H1 (cell line): ENCODE measurements around the gene KCNH6. TPM values are rescaled to one million over a fixed set of nuclear protein-coding genes. Genes with fewer than 3 reads are reported as not detected.

Source experiments
- BACH1 ChIP-seq: IDR thresholded peaks from 2 replicates; pipeline ENCODE4 v1.6.1; 2012; ENCODE audit warnings: low read length, improper control_type of control experiment
- EP300 ChIP-seq, 2 experiments: IDR thresholded peaks; 1 replicate in 1 of 2; 2 replicates in 1 of 2; pipeline ENCODE4 v1.6.1; 2011 to 2012; ENCODE audit warnings: low read depth in 2 of 2, low read length in 2 of 2, mild to moderate bottlenecking in 2 of 2, borderline replicate concordance in 1 of 2, inconsistent platforms in 1 of 2, moderate library complexity in 1 of 2
- SP2 ChIP-seq: IDR thresholded peaks from 2 replicates; pipeline ENCODE4 v1.6.1; 2012; ENCODE audit warnings: mild to moderate bottlenecking, low read length, inconsistent platforms
- TAF1 ChIP-seq: IDR thresholded peaks from 2 replicates; pipeline ENCODE4 v1.6.1; 2011; ENCODE audit warnings: mild to moderate bottlenecking, low read depth, low read length
- TAF7 ChIP-seq: optimal IDR thresholded peaks from 2 replicates; pipeline ENCODE3; 2011; ENCODE audit warnings: low read depth, mild to moderate bottlenecking, inconsistent platforms, low read length, moderate library complexity, borderline replicate concordance
- ZNF274 ChIP-seq: IDR thresholded peaks from 2 replicates; pipeline ENCODE4 v1.7.0; 2012; ENCODE audit warnings: low read length, borderline replicate concordance; ENCODE audit errors: extremely low read depth
- polyA plus RNA-seq, 7 experiments: library from polyadenylated mRNA; depleted of rRNA in 3 of 7; stranded (reverse) in 5 of 7; unstranded in 2 of 7; fragments of >200 nt in 5 of 7; fragments of 200-250 nt in 2 of 7; gene quantifications; 1 replicate in 5 of 7; 2 replicates in 1 of 7; 4 replicates in 1 of 7; pipeline versions ENCODE4 v1.2.1 to v1.2.3, GENCODE V29; 2011 to 2013; ENCODE audit warnings: missing spikeins in 2 of 7, mixed read lengths in 2 of 7
- total RNA-seq: library from RNA; stranded (reverse); fragmentation: NEBNext Ultra II Directional; extraction: Animal tissue kit (Norgen Biotek cat#: 25700); gene quantifications from 2 replicates; pipeline ENCODE4 v1.2.1, GENCODE V29; 2021

KCNH6 gene
- total and polyA plus RNA-seq, 2 of the 8 experiments (the other 6 are each of a cell fraction or from before 2014, with no cell fraction given), result 1.8 to 3.6 TPM

GRCh38 chr17:63474586-63475460 lies 48.3 kb upstream of the KCNH6 start (continued):
- TF ChIP-seq EP300 (IDR thresholded peaks at IDR 0.05; ENCODE audit: borderline replicate concordance in 1 of 2, low read depth in 2 of 2, low read length in 2 of 2) (no peak), SP2 (no peak), TAF1 (no peak), ZNF274 (no peak), BACH1 (no peak), TAF7 (no peak)
